Mesenteric fat pad (tissue), 1 donor: ENCODE measurements around the gene RYR3. TPM values are rescaled to one million over a fixed set of nuclear protein-coding genes. Genes with fewer than 3 reads are reported as not detected.

ENCODE experiments used
- DNase-seq: peaks from one replicate; pipeline ENCODE4 v3.0.0-alpha.2; 2020; ENCODE audit warnings: low spot score
- total RNA-seq: library from RNA; stranded (reverse); fragmentation: NEBNext Ultra II Directional; extraction: Animal tissue kit (Norgen Biotek cat#: 25700); gene quantifications from one replicate; pipeline ENCODE4 v1.2.1, GENCODE V29; 2021
- donor health status: DM: yes; HTN: yes; CAD: no.

The RYR3 gene
- total RNA-seq, 1 donor from 2014 or later = 0.48 TPM

- DNase-seq = no peak
Measured at GRCh38 chr15:33317896-33318295, 7.1 kb downstream of the RYR3 start.

GRCh38 chr15:33320017-33320416 is 9.2 kb downstream of the RYR3 start:
- DNase-seq = no peak

- DNase-seq = no peak
Measured at GRCh38 chr15:33322091-33322490, 11.3 kb downstream of the RYR3 start.

- DNase-seq = no peak
Measured at GRCh38 chr15:33324609-33325008, 13.8 kb downstream of the RYR3 start.

GRCh38 chr15:33326908-33327307 is 16.1 kb downstream of the RYR3 start:
- no peak for DNase-seq

- DNase-seq = no peak
Measured at GRCh38 chr15:33328106-33328505, 17.3 kb downstream of the RYR3 start.

GRCh38 chr15:33329457-33329856 is 18.7 kb downstream of the RYR3 start:
- no peak for DNase-seq

GRCh38 chr15:33330931-33331330 is 20.2 kb downstream of the RYR3 start:
- no peak for DNase-seq

GRCh38 chr15:33341953-33342352 is 31.2 kb downstream of the RYR3 start:
- no peak for DNase-seq

- no peak for DNase-seq
Measured at GRCh38 chr15:33343275-33343674, 32.5 kb downstream of the RYR3 start.

- no peak for DNase-seq
Measured at GRCh38 chr15:33344111-33344510, 33.3 kb downstream of the RYR3 start.

GRCh38 chr15:33344530-33344929 is 33.8 kb downstream of the RYR3 start:
- no peak for DNase-seq

- DNase-seq = no peak
Measured at GRCh38 chr15:33354411-33354810, 43.6 kb downstream of the RYR3 start.

GRCh38 chr15:33357845-33358244 is 47.1 kb downstream of the RYR3 start:
- DNase-seq = no peak

- DNase-seq = no peak
Measured at GRCh38 chr15:33358306-33358705, 47.5 kb downstream of the RYR3 start.

GRCh38 chr15:33360886-33361285 is 50.1 kb downstream of the RYR3 start:
- DNase-seq = no peak

GRCh38 chr15:33369941-33370622 is 59.3 kb downstream of the RYR3 start:
- no peak for DNase-seq

GRCh38 chr15:33370623-33371020 is 59.9 kb downstream of the RYR3 start:
- no peak for DNase-seq

GRCh38 chr15:33371159-33371558 is 60.4 kb downstream of the RYR3 start:
- no peak for DNase-seq

- DNase-seq = no peak
Measured at GRCh38 chr15:33374226-33374914, 63.6 kb downstream of the RYR3 start.

GRCh38 chr15:33375236-33375635 is 64.5 kb downstream of the RYR3 start:
- no peak for DNase-seq

- DNase-seq = no peak
Measured at GRCh38 chr15:33377204-33377603, 66.4 kb downstream of the RYR3 start.

- no peak for DNase-seq
Measured at GRCh38 chr15:33378866-33379480, 68.2 kb downstream of the RYR3 start.
